ENCODE measurements around the gene MAGI2.
"Not testable (repeated sequence)": the region's sequence is repeated elsewhere in the genome, so short reads cannot be mapped to it uniquely, and the experiment has no call there.

The MAGI2 gene

DNA sequence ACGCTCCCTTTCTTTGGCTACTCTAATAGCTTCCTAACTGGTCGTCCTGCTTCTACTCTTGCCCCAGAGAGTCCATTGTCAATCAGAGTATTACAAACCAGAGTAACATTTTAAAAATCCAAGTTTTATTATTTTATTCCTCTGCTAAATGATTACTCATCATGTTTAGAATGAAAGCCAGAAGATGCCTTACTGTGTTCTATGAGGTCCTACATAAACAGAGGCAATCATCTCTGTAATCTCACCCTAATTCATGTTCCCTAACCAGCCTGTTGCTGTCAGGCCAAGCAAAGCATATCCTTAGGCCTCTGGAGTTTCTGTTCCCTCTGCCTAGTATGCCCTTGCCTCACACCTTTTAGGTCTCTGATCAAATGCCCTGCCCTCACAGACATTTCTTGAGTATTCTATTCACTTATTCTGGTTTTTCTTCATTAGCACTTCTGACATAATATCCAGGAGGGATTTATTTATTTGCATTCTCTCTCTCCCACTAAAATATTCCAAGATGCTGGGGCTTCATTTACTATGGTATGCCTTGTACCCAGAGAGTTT lies 1157.3 kb downstream of the MAGI2 start:
- no peak for DNase-seq (ENCODE audit: low spot score)

GRCh38 chr7:78289471-78289870 lies 1164.0 kb downstream of the MAGI2 start:
- not testable (repeated sequence) for DNase-seq (ENCODE audit: low spot score)

DNA sequence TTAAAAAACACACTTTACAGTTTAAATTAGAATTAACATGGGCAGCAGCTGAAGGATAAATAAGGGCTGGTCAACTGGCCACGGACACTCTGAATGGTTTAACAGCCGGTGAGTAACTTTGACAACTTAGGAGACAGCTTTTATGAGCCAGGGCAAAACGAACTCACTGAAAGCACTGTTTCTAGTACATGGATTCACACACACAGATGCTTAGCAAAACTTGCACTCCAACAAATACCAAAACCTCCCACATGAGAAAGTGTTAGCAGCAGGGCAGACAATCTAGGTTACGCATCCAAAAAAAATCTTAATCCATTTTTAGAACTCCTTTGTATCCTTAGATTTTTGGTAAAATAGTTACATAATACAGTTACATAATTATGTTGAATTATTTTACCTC lies 1168.5 kb downstream of the MAGI2 start:
- DNase-seq (ENCODE audit: low spot score) = peak; percentile 52

DNA sequence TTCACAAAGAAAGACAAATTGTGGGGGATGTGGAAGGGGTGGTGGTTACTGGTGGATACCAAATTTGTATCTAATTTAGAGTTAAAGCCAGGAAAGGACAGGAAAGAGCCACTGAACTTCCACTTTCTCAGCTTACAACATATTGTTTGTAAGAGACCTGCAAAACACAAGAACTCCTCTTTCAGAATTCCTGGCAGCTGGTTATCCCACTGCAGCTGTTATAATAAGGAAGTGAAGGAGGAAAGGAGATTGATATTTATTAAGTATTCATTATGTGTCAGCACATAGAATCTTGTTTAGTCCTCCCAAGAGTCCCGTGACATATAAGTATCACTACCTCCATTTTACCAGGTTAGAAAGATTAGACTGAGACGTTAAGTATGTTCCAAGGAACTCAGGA lies 1173.2 kb downstream of the MAGI2 start:
- no peak for DNase-seq (ENCODE audit: low spot score)

DNA sequence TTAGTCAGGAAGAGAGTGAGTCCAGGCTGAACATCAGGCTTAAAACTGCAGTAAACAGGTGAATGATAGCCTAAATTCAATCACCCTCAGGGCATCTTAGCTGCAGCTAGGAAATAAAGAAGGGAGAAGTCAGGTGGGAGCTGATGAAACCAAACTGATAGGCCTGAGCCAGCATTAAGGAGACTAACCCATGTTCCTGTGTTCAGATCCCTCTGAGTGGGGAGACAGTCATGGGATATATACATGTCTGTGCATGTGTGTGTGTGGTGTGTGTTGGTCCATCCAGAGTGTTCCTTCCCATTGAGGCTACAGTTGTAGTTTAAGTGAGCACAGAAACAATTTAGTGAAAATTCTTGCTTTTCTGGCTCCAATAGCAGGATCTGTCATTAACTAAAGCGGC lies 1174.0 kb downstream of the MAGI2 start:
- no peak for DNase-seq (ENCODE audit: low spot score)

DNA sequence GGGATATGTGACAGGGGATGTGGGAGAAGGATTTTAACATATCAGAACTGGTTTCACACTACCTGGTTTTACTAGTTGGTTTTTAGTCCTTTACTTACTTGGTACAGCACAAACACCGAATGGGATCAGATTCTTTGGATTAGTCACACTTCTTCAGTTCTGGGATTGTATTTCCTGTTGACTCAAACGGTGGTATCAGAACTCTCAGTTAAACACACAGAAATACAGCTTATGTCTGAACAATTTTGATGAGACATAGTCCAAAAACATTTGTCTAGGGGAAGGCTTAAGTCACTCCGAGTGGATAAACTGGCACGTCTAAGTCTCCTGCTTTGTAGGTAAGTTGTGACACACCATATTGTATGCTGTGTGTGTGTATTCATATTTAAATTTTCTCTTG lies 1174.4 kb downstream of the MAGI2 start:
- DNase-seq (ENCODE audit: low spot score) = no peak

DNA sequence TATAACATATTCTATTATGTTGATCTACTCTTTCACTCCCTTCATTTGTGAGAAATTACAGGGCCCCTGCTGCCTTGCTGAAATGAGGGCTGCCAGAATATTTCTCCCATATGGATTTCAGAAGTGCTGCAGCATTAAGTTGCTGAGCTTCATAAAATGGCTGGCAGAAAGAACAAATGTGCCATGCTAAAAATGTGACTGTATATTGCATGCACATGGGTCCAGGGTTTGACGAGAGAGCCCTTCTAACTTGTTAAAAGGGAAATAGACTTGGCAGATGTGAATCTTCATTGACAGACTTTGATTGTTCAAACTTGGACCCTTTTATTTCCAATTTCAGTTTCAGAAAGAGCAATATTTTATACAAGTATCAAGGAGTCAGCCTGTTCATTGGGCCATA lies 1186.3 kb downstream of the MAGI2 start:
- DNase-seq (ENCODE audit: low spot score) = no peak

DNA sequence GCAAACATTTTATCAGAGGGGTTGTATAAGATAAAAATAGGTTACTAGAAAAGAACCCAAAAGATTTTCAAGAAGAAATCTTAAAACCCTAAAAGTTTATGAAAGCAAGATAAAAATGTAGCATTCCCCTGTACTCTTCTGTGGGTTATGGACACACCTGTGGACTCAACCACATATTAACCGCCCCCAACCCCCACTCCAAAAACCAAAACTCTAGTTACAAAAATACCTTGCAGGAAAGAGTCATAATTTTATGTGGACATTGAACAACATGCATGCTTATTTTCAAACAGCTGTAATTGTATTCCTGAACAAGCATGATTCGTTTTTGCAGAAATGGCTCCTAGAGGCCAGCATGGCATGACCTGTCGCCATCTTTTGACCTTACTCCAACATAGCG lies 1188.0 kb downstream of the MAGI2 start:
- no peak for DNase-seq (ENCODE audit: low spot score)

- no peak for DNase-seq (ENCODE audit: low spot score)
Measured at GRCh38 chr7:78265071-78265470, 1188.4 kb downstream of the MAGI2 start.

GRCh38 chr7:78264105-78264504 lies 1189.4 kb downstream of the MAGI2 start:
- DNase-seq (ENCODE audit: low spot score) = no peak

- no peak for DNase-seq (ENCODE audit: low spot score)
Measured at GRCh38 chr7:78261739-78262138, 1191.7 kb downstream of the MAGI2 start.

- DNase-seq (ENCODE audit: low spot score) = no peak
Measured at GRCh38 chr7:78261302-78261701, 1192.2 kb downstream of the MAGI2 start.

- peak; percentile 35 for DNase-seq (ENCODE audit: low spot score)
Measured at GRCh38 chr7:78260826-78261225, 1192.6 kb downstream of the MAGI2 start.

GRCh38 chr7:78254726-78255055 lies 1198.8 kb downstream of the MAGI2 start:
- DNase-seq (ENCODE audit: low spot score) = no peak

DNA sequence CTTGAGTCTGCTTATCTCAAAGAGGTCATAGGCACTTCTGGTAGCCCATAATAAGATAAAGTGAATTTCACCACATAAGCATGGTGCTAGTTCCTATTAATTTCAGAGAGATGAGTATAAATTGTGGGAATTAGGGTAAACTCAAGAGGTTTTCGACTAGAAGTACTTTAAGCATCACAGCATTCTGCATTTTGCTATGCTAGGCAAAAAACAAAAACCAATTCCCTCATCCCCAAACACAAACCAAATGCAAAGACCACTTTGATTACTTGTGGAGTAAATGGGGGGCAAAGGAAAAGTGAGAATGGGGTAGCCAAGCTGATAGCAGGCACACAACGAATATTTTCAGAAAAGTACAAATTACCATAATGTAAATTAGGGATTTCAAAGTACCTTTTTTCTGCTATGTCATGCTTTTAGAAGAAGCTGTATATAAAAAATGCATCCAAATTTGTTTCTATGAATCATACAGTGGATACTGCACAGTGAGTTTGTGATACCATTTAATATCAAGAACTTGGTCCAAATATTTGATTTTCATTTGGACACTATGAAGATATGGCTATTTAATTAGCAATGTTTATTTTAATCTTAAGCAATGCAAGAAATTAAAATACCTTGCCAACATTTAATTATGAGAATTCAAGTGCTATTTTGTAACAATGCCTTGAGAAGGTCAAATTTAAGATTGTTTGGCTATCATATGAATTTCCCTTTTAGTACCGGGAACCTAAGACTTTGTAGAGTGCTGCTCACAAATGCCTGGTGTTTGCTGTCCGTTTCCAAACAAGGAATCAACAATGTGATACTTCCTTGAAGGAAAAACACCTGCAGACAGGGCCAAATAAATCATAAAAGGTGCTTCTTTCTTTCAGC lies 1199.4 kb downstream of the MAGI2 start:
- no peak for DNase-seq (ENCODE audit: low spot score)

- no peak for DNase-seq (ENCODE audit: low spot score)
Measured at GRCh38 chr7:78248867-78249266, 1204.6 kb downstream of the MAGI2 start.

- no peak for DNase-seq (ENCODE audit: low spot score)
Measured at GRCh38 chr7:78247910-78248689, 1205.4 kb downstream of the MAGI2 start.

GRCh38 chr7:78240179-78240578 lies 1213.3 kb downstream of the MAGI2 start:
- DNase-seq (ENCODE audit: low spot score) = not testable (repeated sequence)

DNA sequence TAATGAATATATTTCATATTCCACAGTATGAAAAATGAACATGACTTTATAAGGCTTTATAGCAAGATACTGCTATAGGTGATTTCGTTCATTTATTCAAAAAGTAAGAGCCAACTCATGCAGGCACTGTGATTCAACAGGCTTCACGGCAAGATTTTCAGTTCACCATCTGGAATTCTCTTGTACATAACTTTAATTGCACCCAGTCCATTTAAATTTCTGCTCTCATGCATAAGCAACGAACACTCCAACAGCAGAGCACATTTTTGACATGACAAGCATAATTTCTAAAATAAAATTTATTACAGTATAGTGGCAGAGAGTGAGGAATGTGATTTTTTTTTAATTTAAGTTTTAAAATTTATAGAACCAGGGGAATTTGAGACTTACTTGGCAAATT lies 1218.8 kb downstream of the MAGI2 start:
- DNase-seq (ENCODE audit: low spot score) = no peak

- DNase-seq (ENCODE audit: low spot score) = no peak
Measured at GRCh38 chr7:78232806-78233205, 1220.7 kb downstream of the MAGI2 start.

- DNase-seq (ENCODE audit: low spot score) = no peak
Measured at GRCh38 chr7:78226059-78226719, 1227.3 kb downstream of the MAGI2 start.

DNA sequence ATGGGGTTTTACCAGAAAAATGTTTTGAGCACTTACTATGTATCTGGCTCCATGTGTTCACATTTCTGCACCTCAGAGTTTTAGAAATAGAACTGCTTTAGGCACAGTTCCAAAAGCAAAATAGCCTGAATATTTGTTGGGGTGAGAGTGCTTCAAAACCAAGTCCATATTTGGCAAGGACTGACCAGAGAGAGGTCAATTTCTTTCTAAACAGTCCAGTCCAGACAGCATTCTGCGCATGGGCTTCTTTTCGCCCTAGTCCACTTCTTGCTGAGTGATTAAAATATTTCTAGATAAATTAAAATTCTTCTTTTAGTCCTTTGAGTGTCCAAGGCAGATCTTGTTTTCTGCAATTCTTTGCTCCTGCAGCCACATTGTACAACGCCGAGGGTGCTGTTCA lies 1227.9 kb downstream of the MAGI2 start:
- no peak for DNase-seq (ENCODE audit: low spot score)

- DNase-seq (ENCODE audit: low spot score) = no peak
Measured at GRCh38 chr7:78224923-78225322, 1228.5 kb downstream of the MAGI2 start.
